ENCODE data around the gene ENSA. TPM values are rescaled to one million over a fixed set of nuclear protein-coding genes. Genes with fewer than 3 reads are reported as not detected.
"Not testable (repeated sequence)": the region's sequence is repeated elsewhere in the genome, so short reads cannot be mapped to it uniquely, and the experiment has no call there.

ENSA gene, protein sequence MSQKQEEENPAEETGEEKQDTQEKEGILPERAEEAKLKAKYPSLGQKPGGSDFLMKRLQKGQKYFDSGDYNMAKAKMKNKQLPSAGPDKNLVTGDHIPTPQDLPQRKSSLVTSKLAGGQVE
- total RNA-seq (2014; rRNA removed; shearing (Covaris generic)), result 75.2 and 85.5 TPM in 2 replicates

DNA sequence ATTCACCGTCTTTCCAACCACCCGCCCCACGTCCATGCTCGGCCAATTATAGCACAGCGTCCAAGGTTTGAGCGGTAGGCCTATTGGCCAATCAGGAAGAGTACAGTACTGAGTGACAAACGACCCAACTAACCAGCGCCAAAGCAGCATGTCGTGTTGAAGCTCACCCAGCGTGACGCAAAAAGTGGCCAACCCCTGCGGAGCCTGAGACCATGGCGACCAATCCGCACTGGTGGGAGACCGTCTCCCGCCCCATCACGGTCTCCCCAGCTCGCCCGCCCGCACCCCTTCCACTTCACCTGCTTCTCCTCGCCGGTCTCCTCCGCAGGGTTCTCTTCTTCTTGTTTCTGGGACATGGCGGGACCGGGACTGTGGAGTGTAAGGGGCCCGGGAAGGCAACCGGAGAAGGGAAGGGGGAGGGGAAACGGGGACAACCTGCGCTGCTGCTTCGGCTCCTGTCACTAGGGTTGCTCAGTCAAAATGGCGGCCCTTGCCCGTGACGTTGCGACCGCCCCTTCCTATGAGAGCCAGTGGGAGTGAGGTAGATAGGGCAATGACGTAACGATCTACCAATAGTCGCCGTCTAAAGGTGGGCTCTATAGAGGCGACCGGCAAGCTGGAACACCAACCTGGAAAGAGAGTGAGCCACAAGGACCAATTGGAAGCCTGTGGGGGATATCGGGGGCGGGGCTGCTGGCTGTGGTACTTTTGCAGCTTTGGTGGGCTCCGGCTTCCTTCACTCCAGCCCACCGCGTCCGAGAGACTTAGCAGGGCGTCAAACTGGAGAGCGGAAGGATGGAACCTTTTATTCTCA is at the start of gene ENSA:
Gene ENSA (minus strand): TSS at position 498 of the 814 bp plus-strand sequence. CDS start 142 bp downstream, at position 356.
- DNase-seq (ENCODE audit: low read depth), result peak; percentile 99

DNA sequence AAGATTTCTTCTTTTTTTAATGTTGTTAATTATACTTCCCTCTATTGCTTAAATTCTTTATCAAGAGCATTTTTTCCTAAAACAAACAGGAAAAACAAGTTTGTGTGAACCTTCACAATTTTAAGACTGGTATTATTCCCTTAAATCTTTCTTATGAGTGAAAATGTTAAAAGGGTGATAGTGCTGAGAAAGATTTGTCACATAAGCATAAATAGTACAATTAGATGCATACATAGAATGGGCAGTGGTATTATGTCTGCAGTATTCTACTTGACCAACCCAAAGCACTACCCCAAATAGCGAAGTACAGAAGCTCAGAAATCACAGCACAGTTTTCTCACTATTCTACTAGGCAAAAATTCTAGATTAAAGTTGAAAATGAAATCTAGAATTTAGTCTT is 49.6 kb upstream of the ENSA start:
- DNase-seq (ENCODE audit: low read depth), result no peak

DNA sequence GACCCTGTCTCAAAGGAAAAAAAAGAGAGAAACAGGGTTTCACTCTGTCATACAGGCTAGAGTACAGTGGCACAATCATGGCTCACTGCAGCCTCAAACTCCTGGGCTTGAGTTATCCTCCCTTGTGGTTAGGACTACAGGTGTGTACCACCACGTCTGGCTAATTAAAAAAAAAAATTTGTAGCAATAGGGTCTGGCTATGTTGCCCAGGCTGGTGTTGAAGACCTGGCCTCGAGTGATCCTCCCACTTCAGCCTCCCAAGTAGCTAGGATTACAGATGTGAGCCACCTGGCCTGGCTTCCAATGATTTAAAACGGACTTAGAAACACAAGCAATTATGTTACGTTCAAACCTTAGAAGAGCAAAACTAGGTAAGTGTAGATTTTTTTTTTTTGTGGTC is 45.5 kb upstream of the ENSA start:
- DNase-seq (ENCODE audit: low read depth), result no peak

DNA sequence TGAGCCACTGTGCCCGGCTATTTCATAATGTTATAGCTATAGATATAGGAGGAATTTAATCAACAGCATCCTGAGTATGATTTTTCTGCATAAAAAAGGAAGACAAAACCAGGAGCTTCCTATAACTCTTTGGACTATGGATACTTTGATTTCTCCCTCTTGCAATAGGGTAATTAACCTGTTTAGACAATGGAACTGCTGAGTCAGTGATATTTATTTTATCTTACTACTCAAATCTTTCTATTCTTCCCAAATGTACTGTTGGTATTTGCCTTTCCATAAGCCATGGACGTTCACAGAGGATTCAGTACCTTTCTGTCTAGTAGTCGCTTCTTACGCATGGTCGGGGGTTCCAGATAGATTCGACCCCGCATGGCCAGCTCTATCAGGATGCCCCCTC is 33.9 kb upstream of the ENSA start:
- no peak for DNase-seq (ENCODE audit: low read depth)

DNA sequence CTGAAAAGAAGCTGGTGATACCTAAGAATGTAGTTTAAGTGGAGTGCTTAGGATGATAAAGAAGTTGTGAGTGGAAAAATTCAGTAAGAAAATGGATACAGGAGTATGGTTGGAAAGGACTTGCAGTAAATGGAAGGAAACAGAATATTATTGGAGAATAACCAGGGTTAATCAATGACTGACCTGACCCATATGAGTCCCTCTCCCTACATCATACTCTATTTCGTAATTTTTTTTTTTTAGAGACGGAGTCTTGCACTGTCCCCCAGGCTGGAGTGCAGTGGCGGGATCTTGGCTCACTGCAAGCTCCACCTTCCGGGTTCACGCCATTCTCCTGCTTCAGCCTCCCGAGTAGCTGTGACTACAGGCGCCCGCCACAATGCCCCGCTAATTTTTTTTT is 33.4 kb upstream of the ENSA start:
- no peak for DNase-seq (ENCODE audit: low read depth)

DNA sequence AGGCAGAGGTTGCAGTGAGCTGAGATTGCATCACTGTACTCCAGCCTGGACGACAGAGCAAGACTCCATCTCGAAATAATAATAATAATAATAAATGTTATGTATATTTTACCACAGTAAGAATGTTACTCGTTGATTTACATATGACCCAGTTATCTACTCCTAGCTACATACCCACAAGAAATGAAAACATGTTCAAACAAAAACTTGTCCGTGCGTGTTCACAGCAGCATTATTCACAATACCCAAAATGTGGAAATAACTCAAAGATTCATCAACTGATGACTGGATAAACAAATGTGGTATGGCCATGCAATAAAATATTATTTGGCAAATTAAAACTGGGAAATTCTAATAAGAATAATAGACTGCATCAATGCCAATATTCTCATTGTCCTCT is 31.7 kb upstream of the ENSA start:
- no peak for DNase-seq (ENCODE audit: low read depth)

DNA sequence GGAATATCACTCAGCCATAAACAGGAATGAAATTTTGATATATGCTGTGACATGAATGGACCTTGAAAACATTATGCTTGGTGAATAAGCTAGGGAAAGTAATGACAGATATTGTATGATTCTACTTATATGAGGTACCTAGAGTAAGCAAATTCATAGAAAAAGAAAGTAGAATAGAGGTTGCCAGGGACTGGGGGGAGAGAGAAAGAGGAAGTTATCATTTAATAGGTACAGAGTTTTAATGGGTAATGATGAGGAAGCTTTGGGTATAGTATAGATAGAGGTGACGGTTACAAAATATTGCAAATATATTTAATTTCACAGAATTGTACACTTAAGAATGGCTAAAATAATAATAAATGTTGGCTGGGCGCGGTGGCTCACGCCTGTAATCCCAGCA is 31.2 kb upstream of the ENSA start:
- no peak for DNase-seq (ENCODE audit: low read depth)

DNA sequence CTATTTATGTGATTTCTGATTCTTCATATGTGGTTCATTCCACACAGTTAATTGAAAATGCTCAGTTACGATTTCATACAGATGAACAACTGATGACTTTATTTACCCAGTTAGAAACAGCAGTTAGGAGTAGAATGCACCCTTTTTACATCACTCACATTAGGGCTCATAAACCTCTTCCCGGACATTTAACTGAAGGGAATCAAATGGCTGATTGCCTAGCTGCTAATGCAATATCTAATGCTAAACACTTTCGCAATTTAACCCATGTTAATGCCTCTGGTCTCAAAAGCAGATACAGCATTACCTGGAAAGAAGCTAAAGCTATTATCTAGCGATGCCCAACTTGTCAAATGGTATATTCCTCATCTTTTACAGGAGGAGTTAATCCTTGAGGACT is 27.7 kb upstream of the ENSA start:
- DNase-seq (ENCODE audit: low read depth), result not testable (repeated sequence)

DNA sequence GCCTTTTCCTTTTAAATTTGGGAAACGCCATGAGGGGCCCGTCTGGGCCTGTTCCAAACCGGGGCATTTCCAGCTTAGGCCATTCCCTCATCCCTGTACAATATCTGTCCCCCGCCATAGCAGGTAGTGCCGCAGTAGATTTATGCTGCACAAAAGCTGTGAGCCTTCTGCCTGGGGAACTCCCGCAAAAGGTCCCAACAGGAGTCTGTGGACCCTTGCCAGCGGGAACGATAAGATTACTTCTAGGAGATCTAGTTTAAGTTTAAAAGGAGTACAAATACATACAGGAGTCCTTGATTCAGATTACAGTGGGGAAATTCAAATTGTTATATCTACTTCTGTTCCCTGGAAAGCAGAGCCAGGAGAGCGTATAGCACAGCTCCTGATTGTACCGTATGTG is 25.2 kb upstream of the ENSA start:
- not testable (repeated sequence) for DNase-seq (ENCODE audit: low read depth)

DNA sequence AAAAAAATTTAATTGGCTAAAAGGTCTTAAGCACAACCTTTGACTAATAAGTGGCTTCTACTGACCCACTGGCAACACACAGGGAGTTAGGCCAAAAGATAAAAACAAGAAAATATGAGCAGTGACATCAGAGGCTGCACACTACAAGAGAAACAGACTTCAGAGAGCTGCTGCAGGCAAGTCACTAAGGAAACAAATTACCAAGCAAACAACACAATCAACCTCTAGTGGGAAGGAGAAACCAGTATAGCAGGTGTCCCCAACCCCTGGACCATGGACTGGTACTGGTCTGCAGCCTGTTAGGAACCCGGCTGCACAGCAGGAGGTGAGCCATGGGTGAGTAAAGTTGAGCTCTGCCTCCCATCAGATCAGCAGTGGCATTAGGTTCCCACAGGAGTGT is 20.8 kb upstream of the ENSA start:
- no peak for DNase-seq (ENCODE audit: low read depth)

DNA sequence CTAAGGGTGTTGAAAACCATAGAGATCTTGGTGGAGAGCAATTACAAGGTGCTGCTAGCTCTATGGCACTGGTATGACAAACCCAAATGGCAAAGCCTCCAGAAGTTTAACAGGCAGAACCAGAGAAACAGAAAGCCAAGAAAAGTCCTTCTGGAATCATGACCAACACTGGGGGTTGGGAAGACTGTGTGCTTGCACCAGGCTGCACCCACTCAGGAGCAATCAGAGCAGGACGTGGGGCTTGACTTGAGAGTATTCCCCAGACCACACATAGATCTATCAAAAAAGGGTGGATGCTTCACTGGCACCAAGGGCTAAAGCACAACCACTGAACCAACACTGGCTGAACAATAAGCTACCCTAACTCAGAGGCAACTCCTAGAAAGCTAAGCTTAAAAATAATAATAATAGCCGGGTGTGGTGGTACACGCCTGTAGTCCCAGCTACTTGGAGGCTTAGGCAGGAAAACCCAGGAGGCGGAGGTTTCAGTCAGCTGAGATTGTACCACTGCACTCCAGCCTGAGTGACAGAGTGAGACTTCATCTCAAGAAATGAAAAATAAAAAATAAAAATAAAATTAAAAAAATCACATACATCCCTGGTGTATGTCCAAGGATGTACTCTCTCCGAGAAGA is 20.1 kb upstream of the ENSA start:
- DNase-seq (ENCODE audit: low read depth), result no peak

DNA sequence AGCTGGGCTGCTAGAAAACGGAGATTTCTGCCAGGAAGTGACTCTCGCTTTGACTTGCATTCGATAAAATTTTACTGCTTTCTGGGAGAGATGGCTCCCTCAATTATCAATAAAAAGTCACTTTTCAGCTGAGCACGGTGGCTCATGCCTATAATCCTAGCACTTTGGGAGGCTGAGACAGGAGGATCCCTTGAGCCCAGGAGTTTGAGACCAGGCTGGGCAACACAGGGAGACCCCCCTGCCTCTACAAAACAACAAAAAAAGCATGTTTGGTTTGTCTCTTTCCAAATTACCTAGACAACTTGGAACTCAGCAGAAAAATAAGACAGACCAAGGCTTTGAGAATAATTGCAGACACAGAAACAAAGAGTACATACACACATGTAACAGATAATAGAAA is 12.9 kb upstream of the ENSA start:
- DNase-seq (ENCODE audit: low read depth), result no peak

DNA sequence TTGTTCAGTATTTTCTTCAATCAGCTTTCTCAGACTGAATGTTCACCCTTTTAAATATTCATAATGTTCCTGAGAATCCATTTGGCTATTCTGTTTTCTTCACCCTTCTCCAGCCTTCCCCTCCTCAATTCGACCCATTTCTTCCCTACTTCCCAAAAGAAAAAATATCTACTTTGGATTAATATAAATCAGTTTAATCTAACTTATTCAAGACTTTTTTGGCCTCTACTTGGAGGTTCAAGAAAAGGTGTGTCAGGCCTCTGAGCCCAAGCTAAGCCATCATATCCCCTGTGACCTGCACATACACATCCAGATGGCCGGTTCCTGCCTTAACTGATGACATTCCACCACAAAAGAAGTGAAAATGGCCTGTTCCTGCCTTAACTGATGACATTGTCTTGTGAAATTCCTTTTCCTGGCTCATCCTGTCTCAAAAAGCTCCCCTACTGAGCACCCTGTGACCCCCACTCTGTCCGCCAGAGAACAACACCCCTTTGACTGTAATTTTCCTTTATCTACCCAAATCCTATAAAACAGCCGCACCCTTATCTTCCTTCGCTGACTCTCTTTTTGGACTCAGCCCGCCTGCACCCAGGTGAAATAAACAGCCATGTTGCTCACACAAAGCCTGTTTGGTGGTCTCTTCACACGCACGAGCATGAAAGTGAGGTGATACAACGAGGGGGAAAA is 11.9 kb upstream of the ENSA start:
- not testable (repeated sequence) for DNase-seq (ENCODE audit: low read depth)

DNA sequence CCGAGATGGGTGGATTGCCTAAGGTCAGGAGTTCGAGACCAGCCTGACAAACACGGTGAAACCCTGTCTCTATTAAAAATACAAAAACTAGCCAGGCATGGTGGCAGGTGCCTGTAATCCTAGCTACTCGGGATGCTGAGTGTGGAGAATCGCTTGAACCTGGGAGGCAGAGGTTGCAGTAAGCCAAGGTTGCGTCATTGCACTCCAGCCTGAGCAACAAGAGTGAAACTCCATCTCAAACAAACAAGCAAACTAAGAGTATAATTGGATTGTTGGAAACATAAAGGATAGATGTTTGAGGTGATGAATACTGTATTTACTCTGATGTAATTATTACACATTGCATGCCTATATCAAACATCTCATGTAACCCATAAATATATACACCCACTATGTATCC is 9.0 kb upstream of the ENSA start:
- not testable (repeated sequence) for DNase-seq (ENCODE audit: low read depth)

DNA sequence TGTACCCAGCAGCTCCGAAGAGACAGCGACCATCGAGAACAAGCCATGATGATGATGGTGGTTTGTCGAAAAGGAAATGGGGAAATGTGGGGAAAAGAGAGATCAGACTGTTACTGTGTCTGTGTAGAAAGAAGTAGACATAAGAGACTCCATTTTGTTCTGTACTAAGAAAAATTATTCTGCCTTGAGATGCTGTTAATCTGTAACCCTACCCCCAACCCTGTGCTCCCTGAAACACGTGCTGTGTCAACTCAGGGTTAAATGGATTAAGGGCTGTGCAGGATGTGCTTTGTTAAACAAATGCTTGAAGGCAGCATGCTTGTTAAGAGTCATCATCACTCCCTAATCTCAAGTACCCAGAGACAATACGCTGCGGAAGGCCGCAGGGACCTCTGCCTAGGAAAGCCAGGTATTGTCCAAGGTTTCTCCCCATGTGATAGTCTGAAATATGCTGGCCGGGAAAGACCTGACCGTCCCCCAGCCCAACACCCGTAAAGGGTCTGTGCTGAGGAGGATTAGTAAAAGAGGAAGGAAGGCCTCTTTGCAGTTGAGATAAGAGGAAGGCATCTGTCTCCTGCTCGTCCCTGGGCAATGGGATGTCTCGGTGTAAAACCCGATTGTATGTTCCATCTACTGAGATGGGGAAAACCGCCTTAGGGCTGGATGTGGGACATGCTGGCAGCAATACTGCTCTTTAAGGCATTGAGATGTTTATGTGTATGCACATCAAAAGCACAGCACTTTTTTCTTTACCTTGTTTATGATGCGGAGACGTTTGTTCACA is 5.6 kb upstream of the ENSA start:
- not testable (repeated sequence) for DNase-seq (ENCODE audit: low read depth)

DNA sequence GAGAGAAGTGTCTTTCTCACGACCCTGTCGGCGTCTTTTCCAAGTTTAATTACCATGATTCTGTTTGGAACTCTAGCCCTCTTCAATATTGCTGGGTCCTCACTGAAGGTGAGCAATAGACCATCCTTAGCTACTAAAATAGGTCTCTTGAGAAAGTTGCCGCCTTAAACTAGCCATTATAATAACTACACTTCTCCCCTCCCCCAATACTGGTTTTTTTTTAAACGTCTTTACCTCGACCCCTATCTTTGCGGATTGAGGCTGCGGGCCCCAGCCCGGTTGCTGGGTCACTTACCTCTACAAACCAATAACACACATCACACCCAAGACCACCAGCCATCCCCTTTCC is 672 bp downstream of the ENSA start:
- no peak for DNase-seq (ENCODE audit: low read depth)

DNA sequence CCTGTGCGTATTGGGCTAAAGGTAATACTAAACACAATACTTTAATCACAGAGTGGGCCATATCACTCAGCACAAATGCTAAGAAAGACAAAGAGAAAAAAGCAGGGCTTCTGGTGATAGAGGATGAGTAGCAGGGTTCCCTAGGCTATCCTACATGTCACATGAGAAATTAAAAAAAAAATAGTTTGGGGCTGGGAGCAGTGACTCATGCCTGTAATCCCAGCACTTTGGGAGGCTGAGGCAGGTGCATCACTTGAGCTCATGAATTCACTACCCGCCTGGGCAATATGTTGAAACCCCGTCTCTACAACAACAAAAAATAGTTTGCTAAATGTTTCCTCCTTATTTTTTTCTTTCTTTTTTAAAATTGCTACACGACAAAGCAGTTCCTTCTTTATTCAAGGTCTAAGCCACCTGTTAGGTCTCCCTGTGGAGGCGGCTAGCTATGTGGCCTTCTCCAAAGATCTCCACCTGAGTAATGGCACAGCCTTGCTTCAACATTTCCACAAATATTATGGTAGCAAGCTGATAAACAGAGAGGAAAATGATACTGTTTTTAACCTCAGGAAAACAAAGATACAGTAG is 1.5 kb downstream of the ENSA start:
- no peak for DNase-seq (ENCODE audit: low read depth)

DNA sequence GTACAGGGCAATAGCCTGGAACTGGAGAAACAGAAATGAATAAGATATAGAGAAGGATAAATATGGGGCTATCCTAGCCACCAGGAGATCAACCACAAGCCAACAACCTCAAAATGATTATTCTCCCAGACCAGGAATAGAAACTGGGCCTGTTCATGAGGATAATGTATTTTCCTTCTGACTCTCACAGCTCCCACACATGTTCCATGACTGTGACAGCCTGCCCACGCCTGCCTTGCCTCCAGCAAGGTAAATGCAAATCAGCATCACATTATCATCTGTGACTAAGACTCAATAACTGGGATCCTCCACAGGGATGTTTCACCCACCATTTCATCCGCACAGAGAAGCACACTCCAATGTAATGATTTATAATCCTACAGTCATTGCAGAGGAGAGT is 3.3 kb downstream of the ENSA start:
- DNase-seq (ENCODE audit: low read depth), result peak; percentile 26

DNA sequence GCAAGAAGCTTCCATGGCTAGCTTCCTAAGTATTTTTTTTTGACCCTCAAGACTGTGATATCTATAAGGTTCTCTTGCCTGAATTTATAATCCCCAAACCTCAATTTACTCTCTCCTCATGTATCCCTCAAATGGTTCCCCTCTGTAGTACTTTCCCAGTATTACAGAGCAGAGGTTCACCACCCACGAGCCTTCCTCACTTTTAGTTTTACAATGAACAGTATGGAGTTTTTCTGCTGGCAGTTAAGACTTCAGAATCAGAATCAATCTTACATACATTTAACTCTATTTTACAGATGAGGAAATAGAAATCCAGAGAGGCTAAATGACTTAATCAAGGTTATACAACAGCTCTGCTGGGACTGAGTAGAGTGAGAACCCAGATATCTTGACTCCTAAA is 4.9 kb downstream of the ENSA start:
- not testable (repeated sequence) for DNase-seq (ENCODE audit: low read depth)

DNA sequence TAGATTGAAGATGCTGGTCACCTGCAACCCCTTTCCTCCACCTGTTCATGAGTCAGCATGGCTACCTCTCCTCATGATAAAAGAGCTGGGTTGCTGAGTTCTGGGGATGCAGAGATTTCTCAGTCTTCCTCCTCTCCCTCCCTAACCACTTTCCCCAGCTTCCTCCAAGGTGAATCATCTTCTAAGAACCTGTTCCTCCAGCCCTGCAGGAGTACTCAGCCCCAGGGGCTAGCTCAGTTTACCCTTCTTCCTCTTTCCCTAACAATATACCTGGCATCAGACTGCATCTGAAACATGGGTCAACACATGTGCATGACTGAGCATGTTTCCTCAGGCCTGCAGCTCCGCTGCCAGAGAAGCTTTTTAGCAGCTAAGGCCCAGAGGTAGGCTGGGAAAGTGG is 5.3 kb downstream of the ENSA start:
- not testable (repeated sequence) for DNase-seq (ENCODE audit: low read depth)

DNA sequence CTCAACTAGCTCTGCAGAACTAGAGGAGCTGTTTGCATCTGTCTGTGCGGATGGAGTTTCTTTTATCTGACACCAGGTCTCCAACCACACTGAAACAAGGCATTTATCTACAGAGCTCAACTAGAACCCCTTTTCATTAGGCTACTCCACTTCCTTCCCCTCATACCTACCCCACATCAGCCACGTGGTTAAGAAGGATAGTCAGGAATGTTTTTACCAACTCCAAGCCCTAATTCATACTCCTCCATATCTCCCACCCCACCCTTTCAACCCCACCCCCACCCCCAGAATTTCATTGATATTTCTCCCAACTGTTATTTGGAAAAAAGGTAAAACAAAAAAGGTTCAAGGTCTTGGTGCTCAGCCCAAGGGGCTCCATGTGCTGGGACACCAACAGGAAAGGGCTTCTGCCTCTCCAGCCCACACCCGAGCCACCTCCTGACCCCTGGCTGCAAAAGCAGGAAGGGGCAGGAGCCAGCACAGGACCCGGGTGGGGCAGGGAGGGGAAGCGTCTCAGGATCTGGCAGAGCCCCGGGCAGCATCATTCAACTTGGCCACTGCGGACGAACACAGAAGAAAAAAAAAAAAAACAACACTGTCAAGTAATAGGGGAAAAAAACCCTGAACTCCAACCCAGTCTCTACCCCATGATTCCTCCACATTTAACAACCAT is 7.0 kb downstream of the ENSA start:
- no peak for DNase-seq (ENCODE audit: low read depth)

Measured in RPMI7951 (cell line).